HepG2 (cell line): ENCODE data around the gene ARHGEF38. TPM values are rescaled to one million over a fixed set of nuclear protein-coding genes. Genes with fewer than 3 reads are reported as not detected.

ENCODE experiments used
- ATF4 ChIP-seq, 2 experiments: fragments of 450-650 bp in 1 of 2; sonication (generic) in 1 of 2; formaldehyde crosslinking; IDR thresholded peaks; 2 replicates each; pipeline versions ENCODE4 v1.5.0 to v1.8.0; 2020 to 2022; ENCODE audit warnings: mild to moderate bottlenecking in 1 of 2, missing genetic modification reagents in 1 of 2
- ETS1 ChIP-seq: sonication (generic); formaldehyde crosslinking; IDR thresholded peaks from 2 replicates; pipeline ENCODE4 v1.4.0; 2020; ENCODE audit warnings: missing genetic modification reagents
- LCORL ChIP-seq, 2 experiments: fragments of 450-650 bp in 1 of 2; sonication (generic) in 1 of 2; formaldehyde crosslinking in 1 of 2; IDR thresholded peaks; 2 replicates each; pipeline versions ENCODE4 v1.5.0 to v1.6.1; 2017 to 2020; ENCODE audit warnings: antibody characterized with exemption in 1 of 2, missing genetic modification reagents in 1 of 2
- MEF2D ChIP-seq: sonication (generic); formaldehyde crosslinking; IDR thresholded peaks from 2 replicates; pipeline ENCODE4 v1.5.1; 2020; ENCODE audit warnings: mild to moderate bottlenecking, missing genetic modification reagents
- MTERF4 ChIP-seq: sonication (generic); formaldehyde crosslinking; IDR thresholded peaks from 2 replicates; pipeline ENCODE4 v1.8.0; 2023; ENCODE audit warnings: mild to moderate bottlenecking, missing genetic modification reagents
- SETDB1 ChIP-seq: sonication (generic); formaldehyde crosslinking; IDR thresholded peaks from 2 replicates; pipeline ENCODE4 v1.5.1; 2020; ENCODE audit warnings: missing genetic modification reagents, mild to moderate bottlenecking, borderline replicate concordance
- TAF15 ChIP-seq: fragments of 200-400 bp; formaldehyde crosslinking; IDR thresholded peaks from one replicate; pipeline ENCODE4 v1.6.1; 2018; ENCODE audit warnings: mild to moderate bottlenecking, low read depth, low read length; ENCODE audit not compliant: poor library complexity, severe bottlenecking
- ZBTB4 ChIP-seq: sonication (generic); formaldehyde crosslinking; IDR thresholded peaks from 2 replicates; pipeline ENCODE4 v1.4.0; 2020; ENCODE audit warnings: missing genetic modification reagents, mild to moderate bottlenecking, borderline replicate concordance
- ZHX1 ChIP-seq: sonication (generic); formaldehyde crosslinking; IDR thresholded peaks from 2 replicates; pipeline ENCODE4 v1.8.1; 2022; ENCODE audit warnings: low read depth, mild to moderate bottlenecking, missing genetic modification reagents
- ZNF75D ChIP-seq: sonication (generic); formaldehyde crosslinking; IDR thresholded peaks from 2 replicates; pipeline ENCODE4 v1.8.1; 2023; ENCODE audit warnings: missing genetic modification reagents, mild to moderate bottlenecking, borderline replicate concordance
- ZNF768 ChIP-seq: sonication (generic); formaldehyde crosslinking; IDR thresholded peaks from 2 replicates; pipeline ENCODE4 v1.4.0; 2020; ENCODE audit warnings: missing genetic modification reagents
- polyA plus RNA-seq, 8 experiments: library from polyadenylated mRNA; depleted of rRNA in 3 of 8; stranded (reverse) in 7 of 8; unstranded in 1 of 8; fragments of >200 nt; fragmentation: Illumina TruSeq in 4 of 8; extraction: Trizol in 4 of 8; gene quantifications; 2 replicates each; pipeline versions ENCODE4 v1.2.1 to v1.2.3, GENCODE V29; 2011 to 2016; ENCODE audit warnings: low read depth in 4 of 8, missing spikeins in 1 of 8, mixed read lengths in 1 of 8; ENCODE audit not compliant: insufficient read depth in 1 of 8
- total RNA-seq, 5 experiments: library from RNA; depleted of rRNA; stranded (reverse); fragments of >200 nt; fragmentation: Illumina TruSeq; extraction: Trizol; gene quantifications; 2 replicates each; pipeline ENCODE4 v1.2.3, GENCODE V29; 2016; ENCODE audit warnings: low read depth in 1 of 5

ARHGEF38 gene
- total and polyA plus RNA-seq, 2 of the 13 experiments (the other 11 are each of a cell fraction or from before 2014, with no cell fraction given), result not detected

GRCh38 chr4:105556206-105556605 lies 3.8 kb downstream of the ARHGEF38 start (continued):
- TF ChIP-seq ZBTB4 (CRISPR knock-in tag) (no peak), ZNF768 (CRISPR knock-in tag) (no peak), ETS1 (no peak), ZHX1 (no peak), TAF15 (no peak), MTERF4 (CRISPR knock-in tag) (no peak), ATF4 (CRISPR knock-in tag; IDR thresholded peaks at IDR 0.05) (no peak), SETDB1 (CRISPR knock-in tag) (no peak), ZNF75D (CRISPR knock-in tag) (no peak), MEF2D (no peak), LCORL (IDR thresholded peaks at IDR 0.05) (no peak), LCORL (CRISPR knock-in tag; IDR thresholded peaks at IDR 0.05) (no peak)
